Effector memory CD8-positive, alpha-beta T cell (primary cell): ENCODE data around the gene MEGF6.
A peak's percentile ranks its signal among the peaks of the same experiment; 100 is the strongest.

Source experiments
- ATAC-seq: fragments of 150-1000 bp; cut with Tn5 transposase; replicated peaks from 2 replicates; pipeline ENCODE4 v1.10.0; 2021; ENCODE audit warnings: mild to moderate bottlenecking, moderate library complexity
- DNase-seq, 3 experiments: peaks; one replicate each; pipeline ENCODE4 v3.0.0; 2021
- H3K27ac Mint-ChIP-seq, 2 donors: one replicate each; pipeline ENCODE4 v1.8.0; 2022; ENCODE audit warnings: mild to moderate bottlenecking in 2 of 2, mixed read lengths in 2 of 2, moderate library complexity in 2 of 2
- H3K27me3 Mint-ChIP-seq, 2 donors: one replicate each; pipeline ENCODE4 v1.8.0; 2022; ENCODE audit warnings: mixed read lengths in 2 of 2
- H3K36me3 Mint-ChIP-seq: one replicate; pipeline ENCODE4 v1.8.0; 2022; ENCODE audit warnings: mild to moderate bottlenecking, moderate library complexity, mixed read lengths; ENCODE audit not compliant: insufficient read depth
- H3K4me1 Mint-ChIP-seq, 2 donors: one replicate each; pipeline ENCODE4 v1.8.0; 2022; ENCODE audit warnings: low read depth in 2 of 2, mixed read lengths in 2 of 2
- H3K4me3 Mint-ChIP-seq, 2 donors: one replicate each; pipeline ENCODE4 v1.8.0; 2022; ENCODE audit warnings: mild to moderate bottlenecking in 2 of 2, mixed read lengths in 2 of 2, moderate library complexity in 2 of 2
- H3K9me3 Mint-ChIP-seq, 2 donors: one replicate each; pipeline ENCODE4 v1.8.0; 2022; ENCODE audit warnings: mixed read lengths in 2 of 2

Gene MEGF6

DNA sequence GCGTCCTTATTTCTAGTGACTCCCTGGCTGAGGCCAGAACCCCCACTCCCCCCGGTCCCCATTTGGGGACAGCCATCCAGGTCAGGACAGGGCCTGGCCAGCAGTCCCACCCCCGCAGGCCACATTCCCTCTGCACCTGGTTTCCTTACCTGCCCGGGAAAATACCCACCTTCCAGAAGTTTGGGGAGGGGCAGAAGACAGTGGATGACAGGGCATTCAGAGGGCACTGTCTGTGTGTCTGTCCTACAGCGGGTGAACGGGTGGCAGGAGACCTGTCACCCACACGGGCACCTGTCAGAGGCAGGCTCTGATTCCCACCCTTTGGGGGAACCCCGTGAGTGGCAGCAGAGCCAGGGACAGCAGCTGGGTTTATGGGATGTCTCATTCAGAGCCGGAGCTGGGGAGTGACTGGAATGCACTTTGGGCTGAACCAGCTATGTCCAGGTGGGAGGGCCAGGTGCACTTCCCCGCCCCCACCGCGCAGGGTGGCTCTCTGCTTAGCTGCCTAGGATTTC is 154.8 kb downstream of the MEGF6 start:
- peaks cover 12 to 14% of the 10 kb centered on the region in 2 donors for H3K27me3 Mint-ChIP-seq
- DNase-seq (no peak), ATAC-seq (no peak)
- peaks cover 3 to 7% of the 10 kb centered on the region in 2 donors for H3K4me1 Mint-ChIP-seq
- H3K27ac Mint-ChIP-seq, result no peak overlapping the region
- no peaks in the 10 kb centered on the region for H3K9me3 Mint-ChIP-seq
- H3K4me3 Mint-ChIP-seq, result peak overlapping the region in 1 of 2 donors; percentile 77
- no peaks in the 10 kb centered on the region for H3K36me3 Mint-ChIP-seq

- Mint-ChIP-seq H3K36me3 (no peaks in the 10 kb centered on the region), H3K27ac (no peak overlapping the region), H3K9me3 (no peaks in the 10 kb centered on the region), H3K27me3 (peaks cover 18% of the 10 kb centered on the region in 2 donors), H3K4me1 (peaks cover 3 to 7% of the 10 kb centered on the region in 2 donors), H3K4me3 (peak overlapping the region; percentile 70 to 77)
- DNase-seq, result no peak
- ATAC-seq, result no peak
Observed at GRCh38 chr1:3455670-3456448, 155.4 kb downstream of the MEGF6 start.

DNA sequence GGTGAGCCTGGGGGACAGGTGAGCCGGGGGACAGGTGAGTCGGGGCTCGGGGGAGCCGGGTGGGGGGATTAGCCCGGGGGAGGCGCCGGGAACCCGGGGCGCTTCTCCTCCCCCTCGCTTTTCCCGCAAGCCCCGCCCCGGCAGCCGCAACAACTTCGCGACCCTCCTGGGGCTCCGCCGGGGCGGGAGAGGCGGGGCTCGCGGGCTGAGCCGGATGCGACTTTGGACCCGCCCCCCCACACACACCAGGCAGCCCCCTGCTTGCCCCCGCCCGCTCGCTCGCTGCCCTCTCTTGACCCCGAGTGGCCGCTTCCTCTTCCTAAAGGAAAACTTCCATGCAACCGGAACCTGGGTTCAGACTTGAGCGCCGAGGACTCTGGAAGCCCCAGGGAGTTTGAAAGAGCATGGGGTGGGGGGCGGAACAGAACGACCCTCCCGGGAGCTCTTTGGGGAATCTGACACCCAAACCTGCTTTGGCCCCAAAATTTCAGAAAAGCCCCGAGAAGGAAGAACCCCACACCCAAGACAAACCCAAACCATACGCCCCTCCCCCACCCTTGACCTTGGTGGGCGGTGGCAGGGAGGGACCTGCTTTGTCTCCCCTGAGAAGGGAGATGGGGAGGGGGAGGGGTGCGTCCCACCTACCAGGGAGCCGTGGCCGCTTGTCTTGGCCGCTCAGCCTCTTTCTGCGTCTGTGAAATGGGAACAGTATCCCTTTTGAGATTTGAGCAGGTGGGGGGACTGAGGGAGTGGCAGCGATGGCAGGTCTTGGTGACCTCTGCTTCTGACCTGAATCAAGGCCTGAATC is 156.3 kb downstream of the MEGF6 start:
- Mint-ChIP-seq H3K36me3 (no peaks in the 10 kb centered on the region), H3K4me3 (peak overlapping the region; percentile 70 to 77), H3K4me1 (peaks cover 3 to 7% of the 10 kb centered on the region in 2 donors), H3K27me3 (peaks cover 26 to 27% of the 10 kb centered on the region in 2 donors), H3K27ac (no peak overlapping the region), H3K9me3 (no peaks in the 10 kb centered on the region)
- ATAC-seq, result peak; percentile 32
- no peak for DNase-seq

GRCh38 chr1:3453891-3454810 is 157.2 kb downstream of the MEGF6 start, which contains the start of gene ARHGEF16:
Gene ARHGEF16 (plus strand): TSS chr1:3454665. CDS start chr1:3463085, 8,420 bp downstream.
- peak within 1 kb of the TSS; percentile 70 to 77 for H3K4me3 Mint-ChIP-seq
- H3K36me3 Mint-ChIP-seq, result no peaks in the 10 kb centered on the region
- peaks cover 33 to 35% of the 10 kb centered on the region in 2 donors for H3K27me3 Mint-ChIP-seq
- peak within 1 kb of the TSS in 1 of 2 donors; percentile 10 for H3K27ac Mint-ChIP-seq
- peaks cover 3 to 7% of the 10 kb centered on the region in 2 donors for H3K4me1 Mint-ChIP-seq
- peak in 1 of 3 experiments; percentile 28 for DNase-seq
- ATAC-seq, result peak; percentile 64
- no peaks in the 10 kb centered on the region for H3K9me3 Mint-ChIP-seq

GRCh38 chr1:3453203-3453761 is 158.0 kb downstream of the MEGF6 start:
- H3K4me3 Mint-ChIP-seq, result peak overlapping the region; percentile 68 to 70
- H3K36me3 Mint-ChIP-seq, result no peaks in the 10 kb centered on the region
- H3K27me3 Mint-ChIP-seq, result peaks cover 33 to 35% of the 10 kb centered on the region in 2 donors
- ATAC-seq (peak; percentile 72), DNase-seq (peak; percentile 63 to 81 (median 65))
- H3K9me3 Mint-ChIP-seq, result no peaks in the 10 kb centered on the region
- peaks cover 3 to 7% of the 10 kb centered on the region in 2 donors for H3K4me1 Mint-ChIP-seq
- H3K27ac Mint-ChIP-seq, result no peak overlapping the region

DNA sequence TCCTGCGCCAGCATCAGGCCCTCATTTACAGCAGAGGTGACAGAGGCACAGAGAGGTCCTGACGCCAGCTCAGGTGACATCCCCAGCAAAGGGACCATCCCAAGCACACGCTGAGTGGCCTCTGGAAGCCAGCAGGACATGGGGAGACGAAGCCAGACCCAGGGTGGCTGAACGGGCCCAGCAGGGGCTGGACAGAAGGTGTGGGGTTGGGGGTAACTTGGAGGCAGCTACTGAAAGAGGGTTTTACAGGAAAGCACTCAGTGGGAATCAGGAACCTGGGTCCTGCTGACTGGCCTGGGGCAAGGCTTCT is 158.5 kb downstream of the MEGF6 start:
- DNase-seq, result no peak
- peaks cover 33 to 35% of the 10 kb centered on the region in 2 donors for H3K27me3 Mint-ChIP-seq
- no peak overlapping the region for H3K27ac Mint-ChIP-seq
- H3K36me3 Mint-ChIP-seq, result no peaks in the 10 kb centered on the region
- no peak overlapping the region for H3K4me3 Mint-ChIP-seq
- peaks cover 3 to 7% of the 10 kb centered on the region in 2 donors for H3K4me1 Mint-ChIP-seq
- ATAC-seq, result no peak
- no peaks in the 10 kb centered on the region for H3K9me3 Mint-ChIP-seq

DNA sequence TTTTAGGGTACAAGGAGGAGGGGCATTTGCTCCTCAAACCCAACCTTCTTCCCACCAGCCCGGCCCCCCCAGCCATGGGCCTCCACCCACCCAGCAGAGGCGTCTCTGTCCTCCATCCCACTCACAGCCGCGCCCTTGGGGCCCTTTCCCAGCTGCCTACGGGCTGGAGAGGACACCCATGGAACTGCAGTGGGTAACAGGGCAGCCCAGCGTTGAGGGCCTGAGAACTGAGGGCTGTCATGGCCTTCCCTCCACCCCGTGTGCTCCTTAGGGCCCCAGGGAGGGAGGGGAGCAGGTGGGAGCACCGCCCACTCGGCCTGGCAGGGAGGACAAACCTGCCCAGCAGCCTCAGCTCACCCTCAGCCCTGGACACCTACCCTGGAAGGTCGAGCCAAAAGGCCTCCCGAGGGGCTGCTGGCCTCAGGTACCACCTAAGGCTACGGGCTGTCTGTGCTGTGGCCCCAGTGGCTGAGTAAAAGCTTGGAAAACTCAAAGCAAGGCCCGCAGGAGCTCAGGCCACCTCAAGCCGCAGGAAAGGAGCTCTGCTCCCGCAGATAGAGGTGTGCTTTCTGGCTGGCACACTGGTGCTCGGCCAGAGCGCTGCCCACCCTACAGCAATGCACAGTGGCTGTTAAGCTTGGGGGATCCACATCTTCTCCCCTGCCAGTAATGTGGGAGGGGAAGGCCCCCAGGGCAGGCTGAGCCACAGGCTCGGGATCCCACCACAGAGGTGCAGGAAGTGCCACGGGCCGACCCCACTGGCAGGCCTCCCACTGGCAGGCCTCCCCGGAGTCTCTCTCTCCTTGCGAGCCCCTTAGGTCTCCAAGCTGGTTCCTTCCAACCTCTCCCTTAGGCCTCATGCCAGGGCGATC is 159.1 kb downstream of the MEGF6 start:
- Mint-ChIP-seq H3K9me3 (no peaks in the 10 kb centered on the region), H3K4me1 (peaks cover 3 to 6% of the 10 kb centered on the region in 2 donors), H3K4me3 (no peak overlapping the region), H3K36me3 (no peaks in the 10 kb centered on the region), H3K27ac (no peak overlapping the region), H3K27me3 (peaks cover 35 to 39% of the 10 kb centered on the region in 2 donors)
- ATAC-seq, result no peak
- no peak for DNase-seq

- ATAC-seq, result no peak
- no peak overlapping the region for H3K4me3 Mint-ChIP-seq
- no peaks in the 10 kb centered on the region for H3K9me3 Mint-ChIP-seq
- peaks cover 35 to 40% of the 10 kb centered on the region in 2 donors for H3K27me3 Mint-ChIP-seq
- H3K36me3 Mint-ChIP-seq, result no peaks in the 10 kb centered on the region
- H3K27ac Mint-ChIP-seq, result no peak overlapping the region
- no peak for DNase-seq
- peaks cover 3 to 5% of the 10 kb centered on the region in 2 donors for H3K4me1 Mint-ChIP-seq
Observed at GRCh38 chr1:3450983-3451382, 160.3 kb downstream of the MEGF6 start.

GRCh38 chr1:3450202-3450863 is 161.0 kb downstream of the MEGF6 start:
- H3K9me3 Mint-ChIP-seq, result no peaks in the 10 kb centered on the region
- no peak for DNase-seq
- ATAC-seq, result no peak
- H3K4me1 Mint-ChIP-seq, result peaks cover 3 to 5% of the 10 kb centered on the region in 2 donors
- H3K27me3 Mint-ChIP-seq, result peaks cover 35 to 40% of the 10 kb centered on the region in 2 donors
- H3K27ac Mint-ChIP-seq, result no peak overlapping the region
- no peaks in the 10 kb centered on the region for H3K36me3 Mint-ChIP-seq
- H3K4me3 Mint-ChIP-seq, result no peak overlapping the region

DNA sequence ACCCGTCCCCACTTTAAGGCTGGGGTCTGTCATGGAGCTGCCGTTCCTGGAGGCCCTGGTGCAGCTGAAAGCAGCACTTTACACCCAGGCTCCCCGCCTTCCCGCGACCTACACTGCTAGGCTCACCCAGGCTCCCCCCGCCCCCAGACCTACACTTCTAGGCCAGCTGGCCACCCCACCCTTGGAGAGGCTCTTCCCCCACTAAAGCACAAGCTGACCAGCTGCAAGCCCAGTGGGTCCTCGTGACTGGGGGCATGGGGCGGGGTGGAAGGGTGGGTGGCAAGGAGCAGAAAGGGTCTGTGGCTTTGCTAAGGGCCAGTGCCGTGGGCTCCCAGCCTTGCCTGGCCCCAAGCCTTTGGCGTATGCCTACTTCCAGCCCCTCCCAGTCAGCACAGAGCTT is 166.6 kb downstream of the MEGF6 start:
- H3K27ac Mint-ChIP-seq, result no peak overlapping the region
- no peaks in the 10 kb centered on the region for H3K4me1 Mint-ChIP-seq
- peaks cover 43 to 53% of the 10 kb centered on the region in 2 donors for H3K27me3 Mint-ChIP-seq
- ATAC-seq, result no peak
- H3K4me3 Mint-ChIP-seq, result no peak overlapping the region
- H3K36me3 Mint-ChIP-seq, result no peaks in the 10 kb centered on the region
- H3K9me3 Mint-ChIP-seq, result no peaks in the 10 kb centered on the region
- DNase-seq, result no peak

- ATAC-seq (no peak), DNase-seq (no peak)
- Mint-ChIP-seq H3K9me3 (no peaks in the 10 kb centered on the region), H3K4me1 (no peaks in the 10 kb centered on the region), H3K27me3 (peaks cover 39 to 48% of the 10 kb centered on the region in 2 donors), H3K4me3 (no peak overlapping the region), H3K27ac (no peak overlapping the region), H3K36me3 (no peaks in the 10 kb centered on the region)
Observed at GRCh38 chr1:3444298-3444697, 167.0 kb downstream of the MEGF6 start.
